Keratinocyte (primary cell): ENCODE measurements around the gene GPNMB. TPM values are rescaled to one million over a fixed set of nuclear protein-coding genes. Genes with fewer than 3 reads are reported as not detected.

Experiments
- DNase-seq: peaks from one replicate; pipeline ENCODE4 v3.0.0-alpha.2; 2011; ENCODE audit warnings: low read depth, missing footprints, low spot score
- FAIRE-seq: peaks from 2 replicates; lab custom pipeline; 2011; peaks lifted over from hg19 to GRCh38; lab: Jason Lieb, UNC
- H2AFZ ChIP-seq: 2 replicates; pipeline ENCODE4 v1.6.0; 2012; ENCODE audit warnings: low read length, control low read depth, inconsistent platforms; ENCODE audit not compliant: control insufficient read depth
- H3K27ac ChIP-seq: 2 replicates; pipeline ENCODE4 v1.5.1; 2011; ENCODE audit warnings: low read length; ENCODE audit not compliant: control insufficient read depth, insufficient read depth
- H3K27me3 ChIP-seq: 3 replicates; pipeline ENCODE4 v1.6.0; 2011; ENCODE audit warnings: low read length; ENCODE audit not compliant: control insufficient read depth, insufficient read depth; ENCODE audit errors: extremely low read depth
- H3K36me3 ChIP-seq, 2 experiments: 2 replicates in 1 of 2; 3 replicates in 1 of 2; pipeline ENCODE4 v1.5.1; 2011; ENCODE audit warnings: low read length in 2 of 2, mild to moderate bottlenecking in 1 of 2; ENCODE audit not compliant: control insufficient read depth in 2 of 2, insufficient read depth in 2 of 2; ENCODE audit errors: extremely low read depth in 1 of 2
- H3K4me1 ChIP-seq: 3 replicates; pipeline ENCODE4 v1.5.1; 2011; ENCODE audit warnings: low read length; ENCODE audit not compliant: control insufficient read depth, insufficient read depth; ENCODE audit errors: extremely low read depth
- H3K4me2 ChIP-seq: 3 replicates; pipeline ENCODE4 v1.6.0; 2011; ENCODE audit warnings: low read depth, low read length; ENCODE audit not compliant: control insufficient read depth, insufficient read depth; ENCODE audit errors: extremely low read depth
- H3K4me3 ChIP-seq, 3 experiments: fragments of 200-600 bp in 1 of 3; sonication (generic) in 1 of 3; 2 replicates in 2 of 3; 3 replicates in 1 of 3; pipeline ENCODE4 v1.5.1; 2011 to 2016; ENCODE audit warnings: low read length in 3 of 3, mild to moderate bottlenecking in 3 of 3, control low read depth in 2 of 3, inconsistent platforms in 1 of 3, low read depth in 1 of 3, mixed read lengths in 1 of 3, mixed run types in 1 of 3, moderate library complexity in 1 of 3; ENCODE audit not compliant: control insufficient read depth in 2 of 3, insufficient read depth in 2 of 3; ENCODE audit errors: extremely low read depth in 1 of 3
- H3K79me2 ChIP-seq: 2 replicates; pipeline ENCODE4 v1.6.0; 2012; ENCODE audit warnings: low read length; ENCODE audit not compliant: control insufficient read depth, insufficient read depth
- H3K9ac ChIP-seq: 3 replicates; pipeline ENCODE4 v1.6.0; 2011; ENCODE audit warnings: low read length; ENCODE audit not compliant: control insufficient read depth, insufficient read depth; ENCODE audit errors: extremely low read depth
- H3K9me1 ChIP-seq: 3 replicates; pipeline ENCODE4 v1.6.0; 2011; ENCODE audit warnings: low read length; ENCODE audit not compliant: control insufficient read depth, insufficient read depth; ENCODE audit errors: extremely low read depth
- H3K9me3 ChIP-seq: 2 replicates; pipeline ENCODE4 v1.5.1; 2012; ENCODE audit warnings: low read depth, low read length; ENCODE audit not compliant: control insufficient read depth
- H4K20me1 ChIP-seq: 3 replicates; pipeline ENCODE4 v1.6.0; 2011; ENCODE audit warnings: low read length; ENCODE audit not compliant: control insufficient read depth, insufficient read depth; ENCODE audit errors: extremely low read depth
- CTCF ChIP-seq, 3 experiments: IDR thresholded peaks in 1 of 3; conservative IDR thresholded peaks in 1 of 3; optimal IDR thresholded peaks in 1 of 3; 2 replicates in 2 of 3; 3 replicates in 1 of 3; pipeline versions ENCODE3 to v1.5.1; 2011; ENCODE audit warnings: low read length in 3 of 3, mild to moderate bottlenecking in 3 of 3, moderate library complexity in 2 of 3, control low read depth in 1 of 3, inconsistent platforms in 1 of 3; ENCODE audit not compliant: insufficient read depth in 2 of 3; ENCODE audit errors: extremely low read depth in 1 of 3
- EZH2 ChIP-seq: IDR thresholded peaks from one replicate; pipeline ENCODE4 v1.6.1; 2012; ENCODE audit warnings: inconsistent platforms, mild to moderate bottlenecking, low read length, moderate library complexity
- dilution Hi-C: fragments of 300-500 bp; cut with MboI; formaldehyde crosslinking; loops from one replicate; pipeline ENCODE4 v1.7.0; 2020; ENCODE audit warnings: low sequenced_read_pairs; ENCODE audit not compliant: extremely low pct_ligation_motif_present
- polyA plus RNA-seq, 5 experiments: library from polyadenylated mRNA; depleted of rRNA in 3 of 5; stranded (reverse) in 3 of 5; stranded (forward) in 1 of 5; unstranded in 1 of 5; fragments of >200 nt; gene quantifications; 1 replicate in 1 of 5; 2 replicates in 3 of 5; 3 replicates in 1 of 5; pipeline versions ENCODE4 v1.2.1 to v1.2.3, GENCODE V29; 2011 to 2012; ENCODE audit warnings: missing spikeins in 2 of 5, low read depth in 1 of 5, low replicate concordance in 1 of 5

Gene GPNMB
- polyA plus RNA-seq, 1 donor (not counting 4 experiments of a cell fraction or from before 2014, with no cell fraction given), result 142 TPM

GRCh38 chr7:23210506-23210905 is 36.1 kb upstream of the GPNMB start:
- DNase-seq (no peak), FAIRE-seq (no peak)
- no peak overlapping the region for H3K4me2 ChIP-seq
- no peaks in the 10 kb centered on the region for H3K27me3 ChIP-seq
- H3K9ac ChIP-seq, result no peak overlapping the region
- no peak for TF ChIP-seq EZH2
- no peak for TF ChIP-seq CTCF (optimal IDR thresholded peaks at IDR 0.05 in 1 of 3, IDR thresholded peaks at IDR 0.05 in 1 of 3, conservative IDR thresholded peaks at IDR 0.05 in 1 of 3; ENCODE audit: extremely low read depth in 1 of 3, insufficient read depth in 2 of 3, low read length in 3 of 3)
- dilution Hi-C loops, result no loop called here
- no peaks in the 10 kb centered on the region for H4K20me1 ChIP-seq
- peaks cover 16% of the 10 kb centered on the region for H3K4me1 ChIP-seq
- no peaks in the 10 kb centered on the region for H3K79me2 ChIP-seq
- no peak overlapping the region for H3K4me3 ChIP-seq
- no peak overlapping the region for H3K27ac ChIP-seq
- H3K9me3 ChIP-seq, result no peaks in the 10 kb centered on the region
- H2AFZ ChIP-seq, result no peak overlapping the region
- no peaks in the 10 kb centered on the region for H3K36me3 ChIP-seq
- no peaks in the 10 kb centered on the region for H3K9me1 ChIP-seq

GRCh38 chr7:23211589-23211988 is 35.0 kb upstream of the GPNMB start:
- FAIRE-seq (no peak), DNase-seq (no peak)
- dilution Hi-C loops, result no loop called here
- Histone ChIP-seq H3K9me1 (no peaks in the 10 kb centered on the region), H3K27ac (no peak overlapping the region), H3K9ac (no peak overlapping the region), H3K79me2 (no peaks in the 10 kb centered on the region), H3K27me3 (no peaks in the 10 kb centered on the region), H3K36me3 (no peaks in the 10 kb centered on the region), H4K20me1 (no peaks in the 10 kb centered on the region), H3K4me3 (no peak overlapping the region), H3K9me3 (no peaks in the 10 kb centered on the region), H3K4me1 (peaks cover 13% of the 10 kb centered on the region), H2AFZ (no peak overlapping the region), H3K4me2 (no peak overlapping the region)
- no peak for TF ChIP-seq EZH2
- TF ChIP-seq CTCF (optimal IDR thresholded peaks at IDR 0.05 in 1 of 3, IDR thresholded peaks at IDR 0.05 in 1 of 3, conservative IDR thresholded peaks at IDR 0.05 in 1 of 3; ENCODE audit: extremely low read depth in 1 of 3, insufficient read depth in 2 of 3, low read length in 3 of 3), result no peak
